ENCODE data around the gene TMEM259.

- TF ChIP-seq CTCF (IDR thresholded peaks at IDR 0.05; ENCODE audit: control extremely low read depth in 1 of 3, insufficient read depth in 1 of 3, low read depth in 1 of 3, low read length in 3 of 3) (no peak), GTF2F1 (IDR thresholded peaks at IDR 0.05; ENCODE audit: borderline replicate concordance, low read depth, low read length) (no peak), KDM1A (IDR thresholded peaks at IDR 0.05; ENCODE audit: borderline replicate concordance, low read length) (peak; percentile 72; the same call in 1 of the 2 replicates), TBP (IDR thresholded peaks at IDR 0.05; ENCODE audit: low read depth, low read length) (no peak), GABPA (IDR thresholded peaks at IDR 0.05; ENCODE audit: borderline replicate concordance, insufficient read depth, low read length) (no peak), RXRA (IDR thresholded peaks at IDR 0.05; ENCODE audit: insufficient read depth, low read depth, low read length) (no peak), USF2 (IDR thresholded peaks at IDR 0.05; ENCODE audit: low read length) (no peak), EZH2 (IDR thresholded peaks at IDR 0.05; ENCODE audit: low read depth, low read length, severe bottlenecking) (no peak), POLR2A (IDR thresholded peaks at IDR 0.05; ENCODE audit: control extremely low read depth in 1 of 2, low read depth in 2 of 2, low read length in 2 of 2) (no peak), HDAC2 (IDR thresholded peaks at IDR 0.05; ENCODE audit: borderline replicate concordance in 1 of 2, low read depth in 2 of 2, low read length in 2 of 2) (no peak)
These were observed 55.9 kb downstream of the TMEM259 start for GRCh38 chr19:964761-965694.

Data from H1 (cell line).